Neural progenitor cell (in vitro differentiated cells): ENCODE data around the gene AMELX. TPM values are rescaled to one million over a fixed set of nuclear protein-coding genes. Genes with fewer than 3 reads are reported as not detected.

Source experiments
- DNase-seq: peaks from one replicate; pipeline ENCODE4 v3.0.0-alpha.2; 2016; ENCODE audit warnings: low spot score
- H2AFZ ChIP-seq: fragments of 200-600 bp; sonication (generic); replicated peaks from 2 replicates; pipeline ENCODE4 v1.6.1; 2016; ENCODE audit warnings: antibody characterized with exemption
- H3F3A ChIP-seq: fragments of 200-600 bp; sonication (generic); 2 replicates; pipeline ENCODE4 v1.6.1; 2016; ENCODE audit warnings: antibody characterized with exemption, low read depth
- H3K27ac ChIP-seq: fragments of 200-600 bp; sonication (generic); 2 replicates; pipeline ENCODE4 v1.5.1; 2016; ENCODE audit warnings: mild to moderate bottlenecking
- H3K27me3 ChIP-seq: fragments of 200-600 bp; sonication (generic); 2 replicates; pipeline ENCODE4 v1.6.1; 2016; ENCODE audit warnings: mild to moderate bottlenecking, moderate library complexity
- H3K36me3 ChIP-seq: fragments of 200-600 bp; sonication (generic); 2 replicates; pipeline ENCODE4 v1.5.1; 2016
- H3K4me1 ChIP-seq: fragments of 200-600 bp; sonication (generic); 2 replicates; pipeline ENCODE4 v1.6.1; 2016; ENCODE audit warnings: mixed run types
- H3K4me2 ChIP-seq: fragments of 200-600 bp; sonication (generic); 2 replicates; pipeline ENCODE4 v1.6.1; 2016
- H3K4me3 ChIP-seq: fragments of 200-600 bp; sonication (generic); 2 replicates; pipeline ENCODE4 v1.5.1; 2016
- H3K79me2 ChIP-seq: fragments of 200-600 bp; sonication (generic); 2 replicates; pipeline ENCODE4 v1.6.1; 2016; ENCODE audit warnings: low read depth
- H3K9ac ChIP-seq: fragments of 200-600 bp; sonication (generic); 2 replicates; pipeline ENCODE4 v1.6.1; 2016
- H3K9me3 ChIP-seq: fragments of 200-600 bp; sonication (generic); 2 replicates; pipeline ENCODE4 v1.5.1; 2016; ENCODE audit warnings: low read depth
- H4K20me1 ChIP-seq: fragments of 200-600 bp; sonication (generic); 2 replicates; pipeline ENCODE4 v1.6.1; 2016; ENCODE audit warnings: low read depth
- H3K27ac Mint-ChIP-seq: 3 replicates; pipeline ENCODE4 v1.8.0; 2021; ENCODE audit warnings: mixed read lengths
- H3K27me3 Mint-ChIP-seq: 2 replicates; pipeline ENCODE4 v1.8.0; 2022; ENCODE audit warnings: low read depth, mild to moderate bottlenecking, inconsistent platforms, moderate library complexity, mixed read lengths; ENCODE audit not compliant: insufficient read depth
- H3K36me3 Mint-ChIP-seq: 3 replicates; pipeline ENCODE4 v1.8.0; 2021; ENCODE audit warnings: mixed read lengths
- H3K4me1 Mint-ChIP-seq: 3 replicates; pipeline ENCODE4 v1.8.0; 2021; ENCODE audit warnings: mixed read lengths
- H3K4me3 Mint-ChIP-seq: 3 replicates; pipeline ENCODE4 v1.8.0; 2021; ENCODE audit warnings: mild to moderate bottlenecking, moderate library complexity, mixed read lengths
- H3K9me3 Mint-ChIP-seq: 3 replicates; pipeline ENCODE4 v1.8.0; 2020; ENCODE audit warnings: mixed read lengths
- CTCF ChIP-seq: fragments of 200-600 bp; sonication (generic); IDR thresholded peaks from 2 replicates; pipeline ENCODE4 v1.5.1; 2017; ENCODE audit warnings: antibody characterized with exemption, mild to moderate bottlenecking
- EZH2 ChIP-seq: fragments of 200-600 bp; sonication (generic); IDR thresholded peaks from 2 replicates; pipeline ENCODE4 v1.6.1; 2017; ENCODE audit warnings: antibody characterized with exemption, mild to moderate bottlenecking, moderate library complexity
- EZH2phosphoT487 ChIP-seq: fragments of 200-600 bp; sonication (generic); IDR thresholded peaks from 2 replicates; pipeline ENCODE4 v1.6.1; 2017; ENCODE audit warnings: antibody characterized with exemption
- microRNA-seq: library from miRNA; unstranded; fragments of <30 nt; microRNA quantifications from one replicate; pipeline ENCODE4, GENCODE V29; 2016
- small RNA-seq: library from RNA; depleted of rRNA; stranded (forward); fragments of <200 nt; gene quantifications from one replicate; pipeline ENCODE3, GENCODE V24; 2015
- total RNA-seq: library from RNA; depleted of rRNA; stranded (reverse); fragments of >200 nt; gene quantifications from 2 replicates; pipeline ENCODE4 v1.2.3, GENCODE V29; 2015; ENCODE audit warnings: low replicate concordance

AMELX gene
- total RNA-seq, 1 donor from 2014 or later = not detected

- H3K27me3 ChIP-seq = no peaks in the 10 kb centered on the region
- no peaks in the 10 kb centered on the region for H3K4me1 ChIP-seq
- Mint-ChIP-seq H3K4me1 (peaks cover 5% of the 10 kb centered on the region), H3K27me3 (no peaks in the 10 kb centered on the region), H3K4me3 (no peak overlapping the region), H3K36me3 (no peaks in the 10 kb centered on the region), H3K27ac (no peak overlapping the region), H3K9me3 (no peaks in the 10 kb centered on the region)
- no peaks in the 10 kb centered on the region for H3K36me3 ChIP-seq
- no peaks in the 10 kb centered on the region for H3K79me2 ChIP-seq
- H3K27ac ChIP-seq = no peak overlapping the region
- no peaks in the 10 kb centered on the region for H3F3A ChIP-seq
- no peaks in the 10 kb centered on the region for H4K20me1 ChIP-seq
- no peak overlapping the region for H3K4me3 ChIP-seq
- H3K9ac ChIP-seq = no peak overlapping the region
- DNase-seq = no peak
- no peak overlapping the region for H3K4me2 ChIP-seq
- no peaks in the 10 kb centered on the region for H3K9me3 ChIP-seq
- TF ChIP-seq CTCF (no peak), EZH2 (no peak), EZH2phosphoT487 (no peak)
- no peak overlapping the region for H2AFZ ChIP-seq
Measured at GRCh38 chrX:11349661-11350337, 56.6 kb downstream of the AMELX start.

Small RNA genes lying within 50 kb of the gene (microRNA-seq; reads per million reads assigned to microRNA genes)
- not detected for gene MIR548AX

Small RNA genes lying within 50 kb of the gene (small RNA-seq; reads per million reads assigned to genes)
- not detected for gene MIR548AX

Other genes starting within 250 kb of the AMELX start
- gene HCCS, start 182.1 kb upstream of the AMELX start, total RNA-seq = 14.8 and 19.8 TPM in 2 replicates